Panc1 (cell line): Measurements from ENCODE around the gene TNFRSF1B.

Source experiments
- POLR2AphosphoS5 ChIP-seq: IDR thresholded peaks from 2 replicates; pipeline ENCODE4 v1.6.1; 2012; ENCODE audit warnings: mild to moderate bottlenecking, low read depth, low read length, moderate library complexity
- SIN3A ChIP-seq: IDR thresholded peaks from 2 replicates; pipeline ENCODE4 v1.6.1; 2012; ENCODE audit warnings: low read depth, mild to moderate bottlenecking, low read length, moderate library complexity, borderline replicate concordance; ENCODE audit not compliant: insufficient read depth

GRCh38 chr1:12152113-12152891 is 14.5 kb upstream of the TNFRSF1B start:
- TF ChIP-seq POLR2AphosphoS5 (no peak), SIN3A (no peak)
